Measurements from ENCODE around the gene TMEM69. TPM values are rescaled to one million over a fixed set of nuclear protein-coding genes. Genes with fewer than 3 reads are reported as not detected.
A peak's percentile ranks its signal among the peaks of the same experiment; 100 is the strongest.

The TMEM69 gene
- total and polyA plus RNA-seq, 2 of the 13 experiments (the other 11 are each of a cell fraction or from before 2014, with no cell fraction given) = 25.4 to 135 TPM

DNA sequence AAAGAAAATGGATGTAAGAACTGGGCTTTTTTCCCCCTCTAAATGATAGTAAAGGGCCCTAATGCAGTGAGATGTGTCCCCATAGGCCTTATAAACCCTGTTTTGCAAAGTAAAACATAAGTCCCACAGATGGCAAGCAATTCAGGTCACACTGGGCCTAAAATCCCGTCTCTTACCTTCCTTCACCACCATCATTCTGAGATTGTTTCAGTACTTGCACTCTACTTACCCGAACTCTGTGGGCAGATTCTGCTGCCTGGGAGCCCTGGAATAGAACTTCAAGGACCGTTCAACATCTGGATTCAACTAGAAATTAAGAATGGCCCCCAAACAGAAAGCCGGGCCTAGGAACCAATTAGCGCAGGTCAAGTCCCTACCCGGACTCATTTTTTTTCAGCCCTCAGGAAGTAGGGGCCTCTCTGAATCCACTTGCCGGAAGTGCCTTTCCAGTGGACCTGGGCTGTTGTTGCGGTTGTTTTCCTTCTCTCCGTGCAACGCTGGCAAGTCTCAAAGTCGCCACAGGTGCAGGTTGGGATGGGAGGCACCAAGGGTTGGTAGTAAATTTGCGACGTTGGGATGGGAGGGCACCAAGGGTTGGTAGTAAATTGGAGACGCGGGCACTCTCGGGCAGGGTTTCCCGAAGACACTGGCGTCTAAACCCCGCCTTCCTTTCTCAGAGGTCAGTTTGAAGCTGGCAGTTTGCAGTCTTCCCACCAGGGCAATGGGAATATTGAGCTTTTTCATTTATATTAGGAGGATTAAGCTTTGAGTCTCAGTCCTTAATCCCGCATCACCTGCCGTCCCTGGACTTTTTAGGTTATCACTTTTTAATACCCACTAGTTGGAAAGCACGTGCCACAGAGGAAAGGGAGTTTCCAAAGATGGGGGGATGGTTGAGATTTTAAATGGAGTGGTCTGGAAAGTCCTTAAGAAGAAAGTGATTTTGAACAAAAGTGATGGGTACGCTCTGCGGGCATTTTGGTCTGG lies at the start of gene TMEM69 (continued):
- TF ChIP-seq ZNF678 (CRISPR knock-in tag; IDR thresholded peaks at IDR 0.05) (no peak; the same call in 1 of the 2 replicates), ZSCAN21 (CRISPR knock-in tag; IDR thresholded peaks at IDR 0.05; ENCODE audit: borderline replicate concordance) (0 out of 2 replicates have a peak, but pooled peaks have one; percentile 36), ERF (CRISPR knock-in tag; IDR thresholded peaks at IDR 0.05) (peak; percentile 44; the same call in 1 of the 2 replicates), SIX1 (CRISPR knock-in tag; IDR thresholded peaks at IDR 0.05; ENCODE audit: borderline replicate concordance) (peak; percentile 14; the same call in 1 of the 2 replicates), FOXK2 (IDR thresholded peaks at IDR 0.05) (peak; percentile 86), MAZ (IDR thresholded peaks at IDR 0.05; ENCODE audit: borderline replicate concordance, low read depth, low read length) (peak; percentile 61; the same call in 1 of the 2 replicates), MAZ (CRISPR knock-in tag; IDR thresholded peaks at IDR 0.05; ENCODE audit: low read depth) (peak; percentile 20; the same call in 1 of the 2 replicates), DMTF1 (CRISPR knock-in tag; IDR thresholded peaks at IDR 0.05) (no peak), SPEN (CRISPR knock-in tag; IDR thresholded peaks at IDR 0.05; ENCODE audit: low read depth) (peak; percentile 67; the same call in 1 of the 2 replicates), ZNF468 (CRISPR knock-in tag; IDR thresholded peaks at IDR 0.05) (0 out of 2 replicates have a peak, but pooled peaks have one; percentile 46), ZNF883 (CRISPR knock-in tag; IDR thresholded peaks at IDR 0.05; ENCODE audit: not compliant biosample characterization) (no peak), ZNF460 (CRISPR knock-in tag; IDR thresholded peaks at IDR 0.05; ENCODE audit: borderline replicate concordance) (peak; percentile 37; the same call in 1 of the 2 replicates), ZBTB14 (CRISPR knock-in tag; IDR thresholded peaks at IDR 0.05) (0 out of 2 replicates have a peak, but pooled peaks have one; percentile 26), FOXA1 (IDR thresholded peaks at IDR 0.05) (no peak), FOXA1 (CRISPR knock-in tag; IDR thresholded peaks at IDR 0.05) (0 out of 2 replicates have a peak, but pooled peaks have one; percentile 10), ZNF24 (IDR thresholded peaks at IDR 0.05) (peak; percentile 57; the same call in 1 of the 2 replicates), POLR2G (IDR thresholded peaks at IDR 0.05; ENCODE audit: low read depth, low read length) (peak; percentile 85), RFX1 (IDR thresholded peaks at IDR 0.05) (no peak), ZNF33B (CRISPR knock-in tag; IDR thresholded peaks at IDR 0.05) (no peak), SOX6 (IDR thresholded peaks at IDR 0.05) (no peak), SOX6 (CRISPR knock-in tag; IDR thresholded peaks at IDR 0.05) (peak; percentile 47; the same call in 1 of the 2 replicates), TGIF2 (CRISPR knock-in tag; IDR thresholded peaks at IDR 0.05) (peak; percentile 90), MEF2D (CRISPR knock-in tag; IDR thresholded peaks at IDR 0.05) (peak; percentile 34; the same call in 1 of the 2 replicates), ZNF235 (CRISPR knock-in tag; IDR thresholded peaks at IDR 0.05; ENCODE audit: borderline replicate concordance) (no peak), ZNF607 (CRISPR knock-in tag; IDR thresholded peaks at IDR 0.05; ENCODE audit: borderline replicate concordance) (0 out of 2 replicates have a peak, but pooled peaks have one; percentile 45)

All from HepG2 (cell line).